K562 (cell line): ENCODE data around the gene PLEKHA5. TPM values are rescaled to one million over a fixed set of nuclear protein-coding genes. Genes with fewer than 3 reads are reported as not detected.
A peak's percentile ranks its signal among the peaks of the same experiment; 100 is the strongest.

Experiments used
- ATAC-seq: fragments of 200-7000 bp; cut with Tn5 transposase; 3 replicates; pipeline ENCODE4 v1.9.1; 2020; ENCODE audit warnings: moderate library complexity
- BruUV-seq: library from RNA; stranded (reverse); fragments of 400-500 nt; replicated peaks from 2 replicates; lab custom pipeline; 2021; lab: Mats Ljungman, UMichigan
- CTCF ChIA-PET: fragments of 300-600 bp; formaldehyde crosslinking; extraction: SDS; loops from one replicate; lab custom pipeline; 2021; ENCODE audit warnings: low intra/inter-chr PET ratio; lab: Yijun Ruan, JAX
- POLR2A ChIA-PET: fragments of 300-600, 350-650 bp; sonication (Branson Sonifier 250); formaldehyde crosslinking; extraction: SDS; loops from one replicate; lab custom pipeline; 2021; ENCODE audit warnings: antibody characterized with exemption, inconsistent platforms; lab: Yijun Ruan, JAX
- DNase-seq, 4 experiments: peaks; one replicate each; pipeline versions ENCODE4 v3.0.0 to v3.0.0-alpha.2; 2011 to 2018; ENCODE audit warnings: low spot score in 3 of 4, mixed read lengths in 3 of 4; ENCODE audit errors: extremely low read depth in 1 of 4
- FAIRE-seq: peaks from 2 replicates; lab custom pipeline; 2011; peaks lifted over from hg19 to GRCh38; lab: Jason Lieb, UNC
- H2AFZ ChIP-seq: 2 replicates; pipeline ENCODE4 v1.6.0; 2011; ENCODE audit warnings: low read depth, low read length, control low read depth, inconsistent platforms
- H3K27ac ChIP-seq: fragments of 200-600 bp; 3 replicates; pipeline ENCODE4 v1.8.0; 2011; ENCODE audit warnings: low read depth, mild to moderate bottlenecking, control low read depth, inconsistent platforms, low read length, moderate library complexity, mixed read lengths; ENCODE audit errors: extremely low read depth
- H3K27me3 ChIP-seq, 2 experiments: fragments of 300-600 bp in 1 of 2; 2 replicates in 1 of 2; 3 replicates in 1 of 2; pipeline versions ENCODE4 v1.6.0 to v1.8.0; 2011; ENCODE audit warnings: inconsistent platforms in 2 of 2, low read length in 2 of 2, mild to moderate bottlenecking in 1 of 2, mixed read lengths in 1 of 2, moderate library complexity in 1 of 2; ENCODE audit not compliant: control insufficient read depth in 2 of 2, insufficient read depth in 2 of 2
- H3K36me3 ChIP-seq: fragments of 300-600 bp; 3 replicates; pipeline ENCODE4 v1.8.0; 2011; ENCODE audit warnings: mild to moderate bottlenecking, low read length, inconsistent platforms; ENCODE audit not compliant: control insufficient read depth, insufficient read depth
- H3K4me1 ChIP-seq, 2 experiments: fragments of 200-600 bp in 1 of 2; replicated peaks in 1 of 2; 2 replicates in 1 of 2; 3 replicates in 1 of 2; pipeline versions ENCODE4 v1.5.1 to v1.8.0; 2011; ENCODE audit warnings: inconsistent platforms in 2 of 2, low read length in 2 of 2, mild to moderate bottlenecking in 1 of 2, mixed read lengths in 1 of 2, moderate library complexity in 1 of 2; ENCODE audit not compliant: control insufficient read depth in 2 of 2, insufficient read depth in 2 of 2
- H3K4me2 ChIP-seq: 2 replicates; pipeline ENCODE4 v1.6.1; 2011; ENCODE audit warnings: low read length, control low read depth, inconsistent platforms, mixed read lengths; ENCODE audit not compliant: insufficient read depth
- H3K4me3 ChIP-seq: fragments of 200-600 bp; sonication (generic), shearing (Covaris generic); 2 replicates; pipeline ENCODE4 v1.5.1; 2016; ENCODE audit warnings: control low read depth, inconsistent platforms
- H3K79me2 ChIP-seq: fragments of 200-600 bp; 3 replicates; pipeline ENCODE4 v1.8.0; 2011; ENCODE audit warnings: low read length, inconsistent platforms; ENCODE audit not compliant: control insufficient read depth, insufficient read depth
- H3K9ac ChIP-seq, 2 experiments: 2 replicates each; pipeline versions ENCODE4 v1.6.0 to v1.6.1; 2011; ENCODE audit warnings: low read depth in 2 of 2, low read length in 2 of 2, control low read depth in 1 of 2, inconsistent platforms in 1 of 2, mild to moderate bottlenecking in 1 of 2, mixed read lengths in 1 of 2; ENCODE audit not compliant: insufficient read depth in 1 of 2
- H3K9me1 ChIP-seq: one replicate; pipeline ENCODE4 v1.6.0; 2011; ENCODE audit warnings: inconsistent platforms, mild to moderate bottlenecking, low read length, moderate library complexity; ENCODE audit not compliant: control insufficient read depth, insufficient read depth
- H3K9me3 ChIP-seq: replicated peaks from 2 replicates; pipeline ENCODE4 v1.5.1; 2011; ENCODE audit warnings: low read depth, low read length, inconsistent platforms; ENCODE audit not compliant: control insufficient read depth, insufficient read depth
- H4K20me1 ChIP-seq: replicated peaks from 2 replicates; pipeline ENCODE4 v1.6.1; 2011; ENCODE audit warnings: low read length, inconsistent platforms, mixed read lengths; ENCODE audit not compliant: control insufficient read depth, insufficient read depth
- E2F1 ChIP-seq: sonication (generic); formaldehyde crosslinking; IDR thresholded peaks from 2 replicates; pipeline ENCODE4 v1.8.1; 2023; ENCODE audit warnings: mild to moderate bottlenecking, missing genetic modification reagents, moderate library complexity
- FOXJ2 ChIP-seq: fragments of 200-800 bp; sonication (Bioruptor generic); IDR thresholded peaks from 2 replicates; pipeline ENCODE4 v1.6.1; 2016; ENCODE audit warnings: missing genetic modification characterization, missing compliant biosample characterization
- GABPA ChIP-seq: fragments of 200-800 bp; sonication (Bioruptor generic); conservative IDR thresholded peaks from 2 replicates; pipeline ENCODE4 v1.6.1; 2016; ENCODE audit warnings: low read depth, missing genetic modification characterization, missing compliant biosample characterization
- MEF2D ChIP-seq: conservative IDR thresholded peaks from 2 replicates; pipeline ENCODE4 v1.6.1; 2016; ENCODE audit warnings: low read depth, missing genetic modification characterization, missing compliant biosample characterization
- ZNF316 ChIP-seq: fragments of 450-650 bp; IDR thresholded peaks from 2 replicates; pipeline ENCODE4 v1.6.1; 2016
- ZNF609 ChIP-seq: sonication (generic); formaldehyde crosslinking; IDR thresholded peaks from 2 replicates; pipeline ENCODE4 v1.8.1; 2023; ENCODE audit warnings: missing genetic modification reagents, mild to moderate bottlenecking, borderline replicate concordance
- WGBS: fragments of 100-300 bp; shearing (Covaris generic); methylation state at CpG from one replicate; pipeline ENCODE4 v1.1.6; 2016; ENCODE audit warnings: low coverage, mixed read lengths; ENCODE audit not compliant: insufficient coverage; ENCODE audit errors: missing lambda C conversion rate; 5-methylcytosine and 5-hydroxymethylcytosine counted together
- in situ Hi-C: fragments of 300-500 bp; cut with MboI; formaldehyde crosslinking; loops from 4 replicates; pipeline ENCODE4 v1.15.0; 2018; ENCODE audit warnings: inconsistent platforms, mixed read lengths
- intact Hi-C: fragments of 100-400 bp; cut with micrococcal nuclease; formaldehyde crosslinking; loops from 2 replicates; pipeline ENCODE4 v1.14.2; 2022
- polyA plus RNA-seq, 8 experiments: library from polyadenylated mRNA; depleted of rRNA in 4 of 8; stranded (reverse) in 5 of 8; unstranded in 3 of 8; fragments of >200 nt; fragmentation: Nextera tagmentation in 2 of 8; fragmentation: Illumina TruSeq in 1 of 8; extraction: Ambion mirVana in 2 of 8; extraction: Trizol in 1 of 8; gene quantifications; 2 replicates each; pipeline versions ENCODE4 v1.2.1 to v1.2.3, GENCODE V29; 2011 to 2014; ENCODE audit warnings: inconsistent platforms in 1 of 8, missing spikeins in 1 of 8
- total RNA-seq, 7 experiments: library from RNA; depleted of rRNA in 6 of 7; stranded (reverse); fragments of >200 nt in 6 of 7; fragmentation: Illumina TruSeq in 2 of 7; extraction: Trizol in 2 of 7; gene quantifications; 2 replicates each; pipeline versions ENCODE4 v1.2.1 to v1.2.3, GENCODE V29; 2011 to 2021; ENCODE audit warnings: low replicate concordance in 1 of 7

PLEKHA5 gene
- total and polyA plus RNA-seq, 9 of the 15 experiments (the other 6 are each of a cell fraction or from before 2014, with no cell fraction given), result 7.2 to 26.2 (median 17.4) TPM

- Histone ChIP-seq H3K9me1 (no peaks in the 10 kb centered on the region), H3K36me3 (peaks cover 16% of the 10 kb centered on the region), H3K4me1 (no peaks in the 10 kb centered on the region; a peak in 1 of 5 replicates), H2AFZ (no peak overlapping the region), H3K4me3 (no peak overlapping the region), H4K20me1 (no peaks in the 10 kb centered on the region), H3K9me3 (no peaks in the 10 kb centered on the region), H3K79me2 (peaks cover 40% of the 10 kb centered on the region), H3K4me2 (no peak overlapping the region), H3K27ac (no peak overlapping the region), H3K27me3 (no peaks in the 10 kb centered on the region), H3K9ac (no peak overlapping the region)
- 94% methylated on average over 2 of the region's 2 CpGs for WGBS
- no TSS peak for BruUV-seq
- DNase-seq, result no peak
- ATAC-seq, result no peak
- TF ChIP-seq ZNF609 (CRISPR knock-in tag) (no peak), FOXJ2 (tag) (no peak), GABPA (tag) (no peak), ZNF316 (0 out of 2 replicates have a peak, but pooled peaks have one; percentile 25), MEF2D (tag) (no peak), E2F1 (CRISPR knock-in tag) (no peak)
- in situ Hi-C loops, result no loop called here
- CTCF ChIA-PET, result no interaction called here
- intact Hi-C loops, result no loop called here
- no peak for FAIRE-seq
- POLR2A ChIA-PET, result no interaction called here
These were observed 20.9 kb downstream of the PLEKHA5 start for GRCh38 chr12:19150273-19150900.
